CD4-positive, alpha-beta memory T cell (primary cell): ENCODE data around the gene DKKL1. TPM values are rescaled to one million over a fixed set of nuclear protein-coding genes. Genes with fewer than 3 reads are reported as not detected.

Experiments used
- CTCF ChIA-PET: fragments of 350-600 bp; sonication (Branson Sonifier 250); formaldehyde crosslinking; loops from one replicate; lab custom pipeline; 2021; ENCODE audit warnings: inconsistent platforms; ENCODE audit not compliant: partially characterized antibody; lab: Charles Lee
- POLR2A ChIA-PET: fragments of 350-600 bp; sonication (Branson Sonifier 250); formaldehyde crosslinking; loops from one replicate; lab custom pipeline; 2021; ENCODE audit not compliant: partially characterized antibody; lab: Charles Lee
- DNase-seq, 5 donors: peaks; one replicate each; pipeline versions ENCODE4 v3.0.0 to v3.0.0-alpha.2; 2020 to 2022; ENCODE audit warnings: mixed read lengths in 1 of 5
- H3K27ac ChIP-seq: one replicate; pipeline ENCODE4 v1.7.0; 2013; ENCODE audit warnings: low read depth, low read length
- H3K27me3 ChIP-seq: 2 replicates; pipeline ENCODE4 v1.7.0; 2013; ENCODE audit warnings: mild to moderate bottlenecking, low read length, moderate library complexity; ENCODE audit not compliant: insufficient read depth
- H3K36me3 ChIP-seq: 2 replicates; pipeline ENCODE4 v1.7.0; 2013; ENCODE audit warnings: mild to moderate bottlenecking, low read length, moderate library complexity; ENCODE audit not compliant: insufficient read depth
- H3K4me1 ChIP-seq: 2 replicates; pipeline ENCODE4 v1.7.0; 2013; ENCODE audit warnings: mild to moderate bottlenecking, low read length, moderate library complexity; ENCODE audit not compliant: insufficient read depth
- H3K4me3 ChIP-seq, 2 donors: one replicate each; pipeline ENCODE4 v1.7.0; 2013; ENCODE audit warnings: low read length in 2 of 2, mild to moderate bottlenecking in 1 of 2
- H3K9me3 ChIP-seq, 2 donors: one replicate each; pipeline ENCODE4 v1.7.0; 2013; ENCODE audit warnings: low read length in 2 of 2, control low read depth in 1 of 2; ENCODE audit not compliant: control insufficient read depth in 1 of 2
- H3K27ac Mint-ChIP-seq, 7 donors: one replicate each; pipeline ENCODE4 v1.8.0; 2020 to 2021; ENCODE audit warnings: mixed read lengths in 7 of 7, mild to moderate bottlenecking in 6 of 7, inconsistent platforms in 3 of 7, moderate library complexity in 3 of 7
- H3K27me3 Mint-ChIP-seq, 2 donors: one replicate each; pipeline ENCODE4 v1.8.0; 2020 to 2021; ENCODE audit warnings: mixed read lengths in 2 of 2
- H3K36me3 Mint-ChIP-seq, 2 donors: one replicate each; pipeline ENCODE4 v1.8.0; 2020 to 2021; ENCODE audit warnings: mixed read lengths in 2 of 2, inconsistent platforms in 1 of 2, mild to moderate bottlenecking in 1 of 2
- H3K4me1 Mint-ChIP-seq, 4 donors: one replicate each; pipeline ENCODE4 v1.8.0; 2020 to 2021; ENCODE audit warnings: mixed read lengths in 4 of 4, mild to moderate bottlenecking in 1 of 4
- H3K4me3 Mint-ChIP-seq, 8 donors: one replicate each; pipeline ENCODE4 v1.8.0; 2020 to 2021; ENCODE audit warnings: mixed read lengths in 8 of 8, mild to moderate bottlenecking in 7 of 8, moderate library complexity in 6 of 8, inconsistent platforms in 3 of 8
- H3K9me3 Mint-ChIP-seq, 8 donors: one replicate each; pipeline ENCODE4 v1.8.0; 2020 to 2021; ENCODE audit warnings: mixed read lengths in 8 of 8, mild to moderate bottlenecking in 5 of 8, inconsistent platforms in 3 of 8, moderate library complexity in 1 of 8
- intact Hi-C: fragments of 100-400 bp; cut with micrococcal nuclease; formaldehyde crosslinking; loops from one replicate; pipeline ENCODE4 v1.15.1; 2023
- polyA plus RNA-seq, 2 donors: library from polyadenylated mRNA; unstranded; fragments of 300-500 nt; fragmentation: Illumina TruSeq; gene quantifications; one replicate each; pipeline ENCODE4 v1.2.3, GENCODE V29; 2021
- total RNA-seq, 2 experiments: library from RNA; stranded (reverse); gene quantifications; one replicate each; pipeline ENCODE4 v1.2.3, GENCODE V29; 2021

Gene DKKL1
- total and polyA plus RNA-seq, 4 experiments from 2014 or later, result not detected

DNA sequence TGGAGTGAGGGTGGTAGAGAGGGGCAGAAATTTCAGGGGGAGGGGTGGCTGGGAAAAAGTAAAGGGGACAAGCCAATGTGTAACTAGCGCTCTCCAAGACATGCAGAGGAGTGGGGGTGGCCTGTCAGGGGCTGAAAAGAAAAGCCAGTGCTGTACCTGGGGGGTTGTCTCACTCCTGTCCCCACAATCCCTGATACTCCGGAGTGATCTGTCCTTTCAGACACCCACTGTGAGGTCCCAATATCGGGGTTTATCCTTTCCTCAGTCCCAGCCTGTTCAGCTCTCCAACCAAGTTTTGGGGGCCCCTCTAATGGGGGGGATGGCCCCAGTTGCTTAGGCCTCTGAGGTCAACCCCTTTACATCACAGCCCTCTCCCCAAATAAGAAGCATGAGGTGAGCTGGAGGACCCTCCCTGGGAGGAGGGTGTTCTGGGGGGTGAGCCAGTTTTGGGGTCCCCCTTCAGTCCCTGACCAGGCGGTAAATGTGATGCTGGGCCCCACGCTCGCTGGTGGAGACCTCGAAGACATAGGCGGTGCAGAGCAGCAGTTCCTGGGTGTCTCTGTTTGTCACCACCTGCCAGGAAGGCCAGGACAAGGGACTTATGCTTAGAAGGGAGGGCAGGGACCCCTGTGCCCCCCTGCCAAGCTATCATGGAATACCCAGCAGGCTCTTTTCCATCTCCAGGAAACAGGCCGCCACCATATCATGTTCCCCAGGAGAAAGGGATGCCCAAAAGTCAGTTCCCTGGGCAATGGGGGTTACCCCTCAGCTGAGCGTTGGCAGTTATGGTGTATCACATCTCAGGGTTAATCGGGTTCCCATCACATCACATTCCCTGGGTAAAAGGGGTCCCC lies 22.6 kb upstream of the DKKL1 start:
- CTCF ChIA-PET, result no interaction called here
- POLR2A ChIA-PET, result no interaction called here
- Histone ChIP-seq H3K4me3 (no peak overlapping the region), H3K27me3 (no peaks in the 10 kb centered on the region), H3K9me3 (no peaks in the 10 kb centered on the region), H3K36me3 (peaks cover 7% of the 10 kb centered on the region), H3K4me1 (peaks cover 28% of the 10 kb centered on the region), H3K27ac (no peak overlapping the region)
- intact Hi-C loops, result no loop called here
- peaks cover 25 to 42% (median 28%) of the 10 kb centered on the region in 4 donors for H3K4me1 Mint-ChIP-seq
- peaks cover 30 to 36% of the 10 kb centered on the region in 2 donors for H3K36me3 Mint-ChIP-seq
- peak overlapping the region in 3 of 7 donors; percentile 19 to 61 (median 58) for H3K27ac Mint-ChIP-seq
- no peaks in the 10 kb centered on the region for H3K27me3 Mint-ChIP-seq
- H3K4me3 Mint-ChIP-seq, result no peak overlapping the region
- H3K9me3 Mint-ChIP-seq, result peaks cover 0 to 2% (median 0%) of the 10 kb centered on the region in 8 donors
- no peak for DNase-seq

DNA sequence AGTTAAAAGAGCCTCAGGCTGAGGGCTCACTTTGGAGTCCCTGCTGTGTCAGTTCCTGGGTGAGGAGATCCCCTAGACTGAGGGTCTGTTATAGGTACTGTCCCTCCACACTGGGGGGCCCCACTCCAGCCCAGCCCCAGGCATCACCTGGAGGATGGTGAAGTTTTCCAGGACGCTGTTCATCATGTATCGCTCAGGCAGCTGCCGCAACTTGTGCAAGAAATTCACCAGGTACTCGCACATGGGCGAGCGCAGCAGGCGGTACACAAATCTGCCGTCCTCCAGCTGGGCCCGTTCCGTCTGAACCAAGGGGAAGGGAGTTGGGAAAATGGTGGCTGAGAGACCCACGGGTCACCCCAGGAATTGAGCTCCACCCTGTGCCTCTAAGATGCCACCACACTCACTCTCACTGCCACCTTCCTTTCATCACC lies 21.4 kb upstream of the DKKL1 start:
- Mint-ChIP-seq H3K27ac (peak overlapping the region in 4 of 7 donors; percentile 5 to 57 (median 23)), H3K4me3 (no peak overlapping the region), H3K27me3 (no peaks in the 10 kb centered on the region), H3K4me1 (peaks cover 17 to 30% (median 19%) of the 10 kb centered on the region in 4 donors), H3K36me3 (peaks cover 26 to 28% of the 10 kb centered on the region in 2 donors), H3K9me3 (peaks cover 0 to 2% (median 0%) of the 10 kb centered on the region in 8 donors)
- H3K27me3 ChIP-seq, result no peaks in the 10 kb centered on the region
- DNase-seq, result no peak
- no peaks in the 10 kb centered on the region for H3K9me3 ChIP-seq
- H3K4me1 ChIP-seq, result peaks cover 16% of the 10 kb centered on the region
- CTCF ChIA-PET, result no interaction called here
- H3K27ac ChIP-seq, result no peak overlapping the region
- intact Hi-C loops, result no loop called here
- peaks cover 7% of the 10 kb centered on the region for H3K36me3 ChIP-seq
- no peak overlapping the region for H3K4me3 ChIP-seq
- POLR2A ChIA-PET, result interaction anchor here (1.1 kb wide), 1 partner anchor 9 kb away, joined by 3 read pairs; no protein-coding TSS in a partner anchor

DNA sequence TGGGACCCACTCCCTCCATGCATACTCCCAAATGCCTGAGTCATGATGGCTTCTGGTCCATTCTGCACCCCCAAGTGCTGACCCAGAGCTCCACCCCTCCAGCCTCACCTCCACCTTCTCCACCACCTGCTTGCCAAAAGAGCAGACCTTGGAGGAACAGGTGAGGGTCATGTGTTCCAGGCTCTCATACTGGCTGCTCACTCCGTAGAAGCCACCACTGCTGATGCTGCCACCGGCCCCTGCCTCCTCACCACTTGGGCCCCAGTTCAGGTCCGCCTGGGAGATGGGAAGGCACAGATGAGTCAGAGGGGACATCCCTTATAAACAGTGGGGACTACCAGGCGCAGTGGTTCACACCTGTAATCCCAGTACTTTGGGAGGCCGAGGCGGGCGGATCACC lies 20.6 kb upstream of the DKKL1 start:
- Histone ChIP-seq H3K27me3 (no peaks in the 10 kb centered on the region), H3K36me3 (no peaks in the 10 kb centered on the region), H3K9me3 (no peaks in the 10 kb centered on the region), H3K27ac (no peak overlapping the region), H3K4me1 (peaks cover 8% of the 10 kb centered on the region), H3K4me3 (no peak overlapping the region)
- CTCF ChIA-PET, result no interaction called here
- peak overlapping the region in 6 of 7 donors; percentile 1 to 57 (median 29) for H3K27ac Mint-ChIP-seq
- peak overlapping the region in 1 of 8 donors; percentile 18 for H3K4me3 Mint-ChIP-seq
- POLR2A ChIA-PET, result no interaction called here
- peaks cover 18 to 23% of the 10 kb centered on the region in 2 donors for H3K36me3 Mint-ChIP-seq
- peaks cover 0 to 2% (median 0%) of the 10 kb centered on the region in 8 donors for H3K9me3 Mint-ChIP-seq
- intact Hi-C loops, result no loop called here
- DNase-seq, result no peak
- peaks cover 12 to 23% (median 17%) of the 10 kb centered on the region in 4 donors for H3K4me1 Mint-ChIP-seq
- no peaks in the 10 kb centered on the region for H3K27me3 Mint-ChIP-seq

DNA sequence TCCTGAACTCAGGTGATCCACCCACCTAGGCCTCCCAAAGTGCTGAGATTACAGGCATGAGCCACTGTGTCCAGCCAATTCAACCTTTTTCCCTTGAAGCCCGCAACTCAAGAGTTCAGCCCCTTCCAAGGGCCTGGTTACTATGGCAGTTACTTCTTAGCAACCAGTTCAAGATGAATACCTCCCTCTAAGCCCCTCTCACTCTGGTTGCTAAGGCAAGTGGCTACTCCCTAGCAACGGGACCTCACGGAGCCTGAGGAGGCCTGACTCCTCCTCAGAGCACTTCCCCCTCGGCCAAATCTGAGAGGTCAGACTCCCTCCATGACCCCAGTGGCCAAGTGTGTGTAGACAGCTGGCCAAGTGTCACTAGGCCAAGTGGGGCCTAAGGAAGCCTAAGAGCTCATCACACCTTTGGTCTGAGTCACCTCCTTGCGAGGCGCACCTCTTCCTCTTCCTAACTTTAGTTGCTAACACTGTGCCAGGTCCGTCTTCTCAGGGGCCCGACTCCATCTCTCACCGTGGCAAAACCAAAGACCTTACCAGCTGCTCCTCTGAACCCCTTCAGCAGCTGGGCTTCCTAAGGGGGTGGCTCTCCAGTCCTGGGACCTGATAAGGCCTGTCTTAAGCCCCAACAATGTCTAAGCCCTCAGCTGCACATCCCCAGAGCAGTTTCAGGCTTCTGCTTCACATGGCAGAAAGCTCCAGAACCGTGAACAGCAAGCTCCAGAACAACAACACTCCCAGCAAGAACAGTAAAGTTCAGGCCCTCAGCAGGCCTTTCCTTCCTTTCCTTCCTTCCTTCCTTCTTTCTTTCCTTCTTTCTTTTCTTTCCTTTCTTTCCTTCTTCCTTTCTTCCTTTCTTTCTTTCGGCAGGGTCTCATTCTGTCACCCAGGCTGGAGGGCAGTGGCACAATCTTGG lies 18.9 kb upstream of the DKKL1 start:
- Histone ChIP-seq H3K4me3 (no peak overlapping the region), H3K27ac (no peak overlapping the region), H3K4me1 (no peaks in the 10 kb centered on the region), H3K36me3 (no peaks in the 10 kb centered on the region), H3K9me3 (no peaks in the 10 kb centered on the region), H3K27me3 (no peaks in the 10 kb centered on the region)
- ChIA-PET POLR2A (interaction anchor here (1.1 to 1.2 kb wide), 2 partner anchors 10 to 14 kb away, joined by 4 read pairs; partner anchors contain the start of gene CD37), CTCF (interaction anchor here (0.5 to 0.8 kb wide), 3 partner anchors 43 to 350 kb away, joined by 3 to 4 read pairs (median 3); no protein-coding TSS in a partner anchor)
- peak overlapping the region in 5 of 7 donors; percentile 48 to 86 (median 77) for H3K27ac Mint-ChIP-seq
- H3K4me1 Mint-ChIP-seq, result peaks cover 8 to 13% (median 12%) of the 10 kb centered on the region in 4 donors
- H3K27me3 Mint-ChIP-seq, result no peaks in the 10 kb centered on the region
- H3K9me3 Mint-ChIP-seq, result peaks cover 0 to 2% (median 0%) of the 10 kb centered on the region in 8 donors
- H3K36me3 Mint-ChIP-seq, result peaks cover 8 to 12% of the 10 kb centered on the region in 2 donors
- DNase-seq, result no peak
- intact Hi-C loops, result no loop called here
- no peak overlapping the region for H3K4me3 Mint-ChIP-seq

DNA sequence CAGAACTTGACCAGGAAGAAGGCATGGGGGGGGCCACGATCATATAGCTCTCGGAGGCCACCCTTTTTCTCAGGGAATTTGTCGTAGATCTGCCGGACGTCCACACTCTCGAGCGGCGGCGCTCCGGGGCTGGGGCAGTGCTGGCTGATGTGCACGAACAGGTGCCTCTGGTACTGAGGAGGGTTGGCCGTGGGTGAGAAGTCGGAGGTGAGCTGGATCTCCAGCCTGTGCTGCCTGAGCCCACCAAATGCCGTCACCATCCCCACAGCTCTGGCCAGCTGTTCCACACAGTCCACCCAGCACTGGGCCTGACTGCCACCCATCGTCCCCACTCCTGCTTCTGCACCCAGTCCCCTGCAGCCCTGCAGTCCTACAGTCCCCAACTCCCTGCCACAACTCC lies 16.5 kb upstream of the DKKL1 start:
- H3K27ac Mint-ChIP-seq, result no peak overlapping the region
- H3K27ac ChIP-seq, result no peak overlapping the region
- no peaks in the 10 kb centered on the region for H3K9me3 ChIP-seq
- H3K27me3 ChIP-seq, result no peaks in the 10 kb centered on the region
- intact Hi-C loops, result no loop called here
- H3K36me3 ChIP-seq, result no peaks in the 10 kb centered on the region
- H3K4me1 ChIP-seq, result no peaks in the 10 kb centered on the region
- peaks cover 5 to 12% (median 8%) of the 10 kb centered on the region in 4 donors for H3K4me1 Mint-ChIP-seq
- H3K9me3 Mint-ChIP-seq, result peaks cover 0 to 2% (median 0%) of the 10 kb centered on the region in 8 donors
- POLR2A ChIA-PET, result interaction anchor here (1.0 to 1.7 kb wide), 3 partner anchors 12 to 132 kb away, joined by 3 to 4 read pairs (median 3); partner anchors contain the start of gene CD37
- H3K27me3 Mint-ChIP-seq, result peaks cover 0 to 2% of the 10 kb centered on the region in 2 donors
- no peak overlapping the region for H3K4me3 Mint-ChIP-seq
- H3K36me3 Mint-ChIP-seq, result peaks cover 0 to 6% of the 10 kb centered on the region in 2 donors
- CTCF ChIA-PET, result interaction anchor here (1.9 kb wide), 1 partner anchor 121 kb away, joined by 5 read pairs; no protein-coding TSS in a partner anchor
- DNase-seq, result no peak
- H3K4me3 ChIP-seq, result no peak overlapping the region

DNA sequence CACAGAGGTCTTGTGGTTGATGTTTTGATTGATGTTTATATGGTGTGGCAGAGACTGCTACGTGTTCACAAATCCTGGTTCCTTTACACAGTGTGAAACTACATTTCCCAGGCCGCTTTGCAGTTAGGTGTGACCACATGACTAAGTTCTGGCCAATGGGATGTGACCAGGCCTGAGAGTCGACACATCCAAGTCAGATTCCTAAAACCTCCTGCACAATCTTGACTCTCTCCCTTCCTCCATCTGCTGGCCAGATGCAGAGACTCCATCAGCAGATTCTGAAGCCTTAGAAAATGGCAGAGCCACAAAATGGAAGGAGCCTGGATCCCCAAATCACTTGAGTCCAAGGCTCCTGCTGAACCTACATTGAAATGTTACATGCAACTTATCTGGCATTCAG lies 15.8 kb upstream of the DKKL1 start:
- no peak for DNase-seq
- Mint-ChIP-seq H3K36me3 (peaks cover 0 to 2% of the 10 kb centered on the region in 2 donors), H3K4me1 (peaks cover 2 to 9% (median 7%) of the 10 kb centered on the region in 4 donors), H3K9me3 (peaks cover 0 to 2% (median 0%) of the 10 kb centered on the region in 8 donors), H3K27me3 (peaks cover 0 to 2% of the 10 kb centered on the region in 2 donors), H3K27ac (no peak overlapping the region), H3K4me3 (no peak overlapping the region)
- H3K27me3 ChIP-seq, result no peaks in the 10 kb centered on the region
- CTCF ChIA-PET, result interaction anchor here (1.0 to 1.9 kb wide), 2 partner anchors 93 to 122 kb away, joined by 3 to 5 read pairs; no protein-coding TSS in a partner anchor
- POLR2A ChIA-PET, result interaction anchor here (1.1 to 1.7 kb wide), 2 partner anchors 13 to 14 kb away, joined by 4 read pairs; partner anchors contain the start of gene CD37
- H3K27ac ChIP-seq, result no peak overlapping the region
- H3K36me3 ChIP-seq, result no peaks in the 10 kb centered on the region
- H3K4me1 ChIP-seq, result no peaks in the 10 kb centered on the region
- no peak overlapping the region for H3K4me3 ChIP-seq
- no peaks in the 10 kb centered on the region for H3K9me3 ChIP-seq
- intact Hi-C loops, result no loop called here
